ENCODE data around the gene MPPED1. TPM values are rescaled to one million over a fixed set of nuclear protein-coding genes. Genes with fewer than 3 reads are reported as not detected.

MPPED1 gene
- polyA plus RNA-seq, 1 donor, result 0.61 TPM

DNA sequence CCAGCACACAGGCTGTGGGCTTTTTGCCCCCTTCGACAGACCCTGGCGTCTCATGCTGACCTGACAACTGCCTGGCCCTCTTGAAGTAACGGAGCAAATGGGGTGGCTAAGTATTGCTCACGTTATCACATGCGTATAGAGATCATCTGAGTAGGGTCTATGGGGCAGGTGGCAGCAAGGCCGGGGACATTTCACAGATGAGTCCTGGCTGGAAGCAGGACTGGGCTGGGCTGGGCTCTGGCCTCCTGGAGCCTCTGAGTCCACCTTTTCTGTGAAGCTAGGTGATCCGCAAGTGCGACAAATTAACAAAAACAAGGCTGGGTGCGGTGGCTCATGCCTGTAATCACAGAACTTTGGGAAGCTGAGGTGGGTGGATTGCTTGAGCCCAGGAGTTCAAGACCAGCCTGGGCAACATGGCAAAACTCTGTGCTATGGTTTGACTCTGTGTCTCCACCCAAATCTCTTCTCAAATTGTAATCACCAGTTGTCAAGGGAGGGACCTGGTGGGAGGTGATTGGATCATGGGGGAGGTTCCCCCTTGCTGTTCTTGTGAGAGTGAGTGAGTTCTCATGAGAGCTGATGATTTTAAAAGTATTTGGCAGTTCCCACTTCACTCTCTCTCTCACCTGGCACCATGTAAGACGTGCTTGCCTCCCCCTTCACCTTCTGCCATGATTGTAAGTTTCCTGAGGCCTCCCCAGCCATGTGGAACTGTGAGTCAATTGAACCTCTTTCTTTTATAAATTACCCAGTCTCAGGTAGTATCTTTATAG, 122.0 kb downstream of the MPPED1 start:
- Histone ChIP-seq H3K27ac (ENCODE audit: low read length) (no peak overlapping the region), H3K9me3 (ENCODE audit: control insufficient read depth, low read depth, low read length) (no peaks in the 10 kb centered on the region), H3K4me3 (ENCODE audit: low read length) (no peak overlapping the region), H3K4me1 (ENCODE audit: control insufficient read depth, insufficient read depth, low read length) (no peaks in the 10 kb centered on the region), H3K36me3 (ENCODE audit: control insufficient read depth, insufficient read depth, low read length) (no peaks in the 10 kb centered on the region), H3K27me3 (ENCODE audit: control insufficient read depth, insufficient read depth, low read length) (no peaks in the 10 kb centered on the region)
- no CpG with 5 or more reads among the region's 10 CpGs for WGBS (ENCODE audit: insufficient coverage, low lambda C conversion rate)
- no peak for DNase-seq

DNA sequence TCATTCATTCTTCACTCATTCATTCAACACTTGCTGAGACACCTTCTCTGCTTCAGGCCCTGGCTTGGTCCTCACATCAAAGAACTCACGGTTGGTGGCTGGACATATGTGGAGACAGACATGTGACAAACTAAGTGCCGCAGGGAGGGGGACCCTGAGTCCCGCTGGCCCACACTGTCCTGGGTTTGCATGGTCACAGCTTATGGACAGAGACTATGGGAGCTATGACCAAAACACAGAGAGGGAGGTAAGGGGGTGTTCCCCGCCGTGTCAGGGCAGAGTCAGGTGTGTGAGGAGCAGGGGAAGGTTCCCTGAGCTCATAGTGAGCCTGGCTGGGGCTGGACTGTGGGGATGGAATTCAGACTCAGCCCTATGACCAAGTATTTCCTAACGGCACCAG, 123.1 kb downstream of the MPPED1 start:
- Histone ChIP-seq H3K4me1 (ENCODE audit: control insufficient read depth, insufficient read depth, low read length) (no peaks in the 10 kb centered on the region), H3K36me3 (ENCODE audit: control insufficient read depth, insufficient read depth, low read length) (no peaks in the 10 kb centered on the region), H3K4me3 (ENCODE audit: low read length) (no peak overlapping the region), H3K9me3 (ENCODE audit: control insufficient read depth, low read depth, low read length) (no peaks in the 10 kb centered on the region), H3K27me3 (ENCODE audit: control insufficient read depth, insufficient read depth, low read length) (no peaks in the 10 kb centered on the region), H3K27ac (ENCODE audit: low read length) (no peak overlapping the region)
- no CpG with 5 or more reads among the region's 6 CpGs for WGBS (ENCODE audit: insufficient coverage, low lambda C conversion rate)
- DNase-seq, result no peak

DNA sequence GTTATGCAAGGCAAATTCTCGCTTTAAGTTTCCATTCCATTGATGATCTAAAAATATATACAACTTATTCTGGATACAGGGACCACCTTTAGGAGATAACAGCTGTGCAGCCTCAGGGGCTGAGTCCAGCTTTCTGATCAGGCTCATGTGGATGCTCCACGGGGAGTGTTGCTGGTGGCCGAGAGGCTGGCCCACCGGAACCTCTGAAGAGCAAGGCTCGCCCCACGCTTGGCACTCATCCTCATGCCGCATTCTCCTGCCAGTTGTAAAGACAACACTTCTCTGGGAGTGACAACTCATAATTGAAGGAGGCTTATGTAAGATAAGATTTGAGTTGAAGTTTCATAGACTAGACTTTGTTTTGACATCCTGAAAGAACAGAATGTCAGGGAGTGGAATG, 123.5 kb downstream of the MPPED1 start:
- no peak overlapping the region for H3K27ac ChIP-seq (ENCODE audit: low read length)
- no peak overlapping the region for H3K4me3 ChIP-seq (ENCODE audit: low read length)
- DNase-seq, result no peak
- no peaks in the 10 kb centered on the region for H3K4me1 ChIP-seq (ENCODE audit: control insufficient read depth, insufficient read depth, low read length)
- H3K9me3 ChIP-seq (ENCODE audit: control insufficient read depth, low read depth, low read length), result no peaks in the 10 kb centered on the region
- H3K27me3 ChIP-seq (ENCODE audit: control insufficient read depth, insufficient read depth, low read length), result no peaks in the 10 kb centered on the region
- no peaks in the 10 kb centered on the region for H3K36me3 ChIP-seq (ENCODE audit: control insufficient read depth, insufficient read depth, low read length)
- no CpG with 5 or more reads among the region's 7 CpGs for WGBS (ENCODE audit: insufficient coverage, low lambda C conversion rate)

DNA sequence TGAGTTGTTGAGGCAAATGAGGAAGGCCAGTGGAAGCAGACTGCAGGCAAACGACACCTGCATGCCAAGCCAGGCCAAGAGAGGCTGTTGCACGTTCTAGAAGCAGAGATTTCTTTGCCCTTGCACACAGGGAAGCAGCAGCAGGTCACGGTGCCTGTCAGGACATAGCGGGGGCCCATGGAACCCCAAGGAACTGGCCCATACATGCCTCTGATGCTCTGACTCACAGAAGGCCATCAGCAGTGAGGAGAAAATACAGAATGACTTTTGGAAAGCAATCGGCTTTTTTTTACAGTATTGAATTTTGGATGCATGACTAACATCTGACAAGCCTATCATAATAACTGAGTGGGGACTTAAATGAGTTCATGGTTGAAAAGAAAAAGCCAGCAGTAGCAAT, 123.9 kb downstream of the MPPED1 start:
- Histone ChIP-seq H3K36me3 (ENCODE audit: control insufficient read depth, insufficient read depth, low read length) (no peaks in the 10 kb centered on the region), H3K4me3 (ENCODE audit: low read length) (no peak overlapping the region), H3K4me1 (ENCODE audit: control insufficient read depth, insufficient read depth, low read length) (no peaks in the 10 kb centered on the region), H3K27ac (ENCODE audit: low read length) (no peak overlapping the region), H3K9me3 (ENCODE audit: control insufficient read depth, low read depth, low read length) (no peaks in the 10 kb centered on the region), H3K27me3 (ENCODE audit: control insufficient read depth, insufficient read depth, low read length) (no peaks in the 10 kb centered on the region)
- no CpG with 5 or more reads among the region's 5 CpGs for WGBS (ENCODE audit: insufficient coverage, low lambda C conversion rate)
- DNase-seq, result no peak

DNA sequence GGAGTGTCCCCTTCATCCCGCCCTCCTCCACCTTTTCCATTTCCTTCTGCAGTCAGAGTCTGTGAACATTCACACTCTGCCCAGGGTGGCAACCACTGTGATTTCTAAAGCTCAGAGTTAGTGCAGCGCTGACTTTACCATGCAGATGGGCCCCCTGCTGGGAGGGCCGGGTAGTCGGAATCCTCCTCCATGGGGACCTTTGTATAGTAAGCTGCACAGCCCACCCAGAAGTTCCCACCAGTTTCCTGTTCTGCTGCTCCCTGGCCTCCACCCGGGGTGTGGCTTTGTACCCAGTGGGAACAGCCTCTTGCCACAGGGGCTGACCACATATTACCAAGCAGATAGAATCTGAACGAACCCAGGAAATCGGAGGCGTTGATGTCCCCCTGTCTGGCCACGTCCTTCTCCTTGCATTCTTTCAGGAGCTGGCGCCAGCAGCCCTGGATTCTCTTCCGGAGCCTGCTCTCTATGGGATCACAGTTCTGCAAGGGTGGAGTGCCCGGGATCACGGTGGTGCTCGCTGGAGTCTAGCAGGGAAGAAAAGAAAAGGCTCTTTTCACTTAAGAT, 125.3 kb downstream of the MPPED1 start:
- Histone ChIP-seq H3K36me3 (ENCODE audit: control insufficient read depth, insufficient read depth, low read length) (no peaks in the 10 kb centered on the region), H3K27ac (ENCODE audit: low read length) (no peak overlapping the region), H3K4me1 (ENCODE audit: control insufficient read depth, insufficient read depth, low read length) (no peaks in the 10 kb centered on the region), H3K27me3 (ENCODE audit: control insufficient read depth, insufficient read depth, low read length) (no peaks in the 10 kb centered on the region), H3K9me3 (ENCODE audit: control insufficient read depth, low read depth, low read length) (no peaks in the 10 kb centered on the region), H3K4me3 (ENCODE audit: low read length) (no peak overlapping the region)
- 100% methylated on average over 2 of the region's 14 CpGs for WGBS (ENCODE audit: insufficient coverage, low lambda C conversion rate)
- no peak for DNase-seq

DNA sequence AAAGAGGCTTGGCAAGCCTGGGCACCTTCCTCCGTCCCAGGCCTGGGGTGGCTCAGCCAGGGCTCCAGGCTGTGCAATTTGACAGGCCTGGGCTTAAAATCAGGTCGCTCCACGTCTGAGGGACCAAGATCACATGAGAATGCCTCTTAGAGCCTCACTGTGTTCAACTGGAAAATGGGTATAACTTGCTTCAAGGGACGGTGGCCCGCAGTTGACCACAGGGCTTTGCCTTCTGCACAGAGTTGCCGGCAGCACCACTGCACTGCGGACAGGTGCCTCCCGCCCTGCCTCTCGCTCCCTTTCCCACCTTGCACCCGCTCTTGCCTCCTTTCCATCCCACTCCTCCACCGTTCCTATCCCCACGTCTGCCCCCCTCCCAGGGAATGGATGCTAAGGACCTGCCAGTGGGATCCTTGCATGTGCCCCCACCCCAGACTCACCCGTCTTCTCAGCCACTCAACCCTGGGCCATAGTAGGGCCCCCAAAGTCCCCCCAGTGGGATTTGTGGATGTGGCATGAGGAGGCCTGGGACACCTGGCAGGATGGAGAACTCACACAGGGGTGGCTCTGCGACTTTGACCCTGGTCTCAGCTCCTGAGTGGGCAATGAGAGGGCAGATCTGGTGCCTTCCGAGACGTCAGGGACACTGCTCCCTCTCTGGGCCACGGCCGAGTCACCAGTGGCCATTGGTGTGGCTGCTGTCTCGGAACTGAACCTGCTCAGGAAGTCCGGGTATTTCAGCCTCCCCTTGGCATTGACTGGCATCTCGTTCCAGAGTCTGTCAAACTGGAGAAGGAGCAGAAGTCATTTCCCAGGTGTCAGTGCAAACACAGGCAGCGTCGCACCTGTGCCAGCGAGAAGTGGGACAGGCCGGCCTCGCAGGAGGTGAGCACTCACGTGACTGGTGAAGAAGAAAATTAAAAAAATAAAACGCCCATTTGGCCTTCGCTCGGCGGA, 128.0 kb downstream of the MPPED1 start:
- no peak overlapping the region for H3K27ac ChIP-seq (ENCODE audit: low read length)
- no peaks in the 10 kb centered on the region for H3K9me3 ChIP-seq (ENCODE audit: control insufficient read depth, low read depth, low read length)
- H3K4me1 ChIP-seq (ENCODE audit: control insufficient read depth, insufficient read depth, low read length), result no peaks in the 10 kb centered on the region
- WGBS (ENCODE audit: insufficient coverage, low lambda C conversion rate), result 100% methylated on average over 2 of the region's 31 CpGs
- H3K36me3 ChIP-seq (ENCODE audit: control insufficient read depth, insufficient read depth, low read length), result no peaks in the 10 kb centered on the region
- H3K27me3 ChIP-seq (ENCODE audit: control insufficient read depth, insufficient read depth, low read length), result no peaks in the 10 kb centered on the region
- no peak overlapping the region for H3K4me3 ChIP-seq (ENCODE audit: low read length)
- no peak for DNase-seq

DNA sequence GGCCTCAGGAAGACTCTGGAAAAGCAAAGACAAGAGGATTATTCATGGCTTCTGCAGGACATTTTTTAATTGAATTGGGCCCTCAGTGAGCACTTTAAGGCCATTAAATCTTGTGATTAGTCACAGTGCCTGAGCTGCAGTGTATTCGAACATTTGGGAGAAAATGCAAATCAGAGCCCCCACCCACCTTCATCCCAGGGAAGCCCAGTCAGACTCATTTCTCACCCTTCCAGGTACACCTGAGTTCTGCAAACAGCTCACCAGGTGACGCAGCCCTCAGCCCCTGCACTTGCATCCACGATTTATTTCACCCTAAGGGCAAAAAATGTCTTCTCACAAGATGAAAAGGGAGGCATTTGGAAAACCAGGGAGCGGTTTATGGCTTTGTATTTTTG, 128.7 kb downstream of the MPPED1 start:
- Histone ChIP-seq H3K36me3 (ENCODE audit: control insufficient read depth, insufficient read depth, low read length) (no peaks in the 10 kb centered on the region), H3K27me3 (ENCODE audit: control insufficient read depth, insufficient read depth, low read length) (no peaks in the 10 kb centered on the region), H3K4me3 (ENCODE audit: low read length) (no peak overlapping the region), H3K4me1 (ENCODE audit: control insufficient read depth, insufficient read depth, low read length) (no peaks in the 10 kb centered on the region), H3K9me3 (ENCODE audit: control insufficient read depth, low read depth, low read length) (no peaks in the 10 kb centered on the region), H3K27ac (ENCODE audit: low read length) (no peak overlapping the region)
- no peak for DNase-seq
- 100% methylated on average over 1 of the region's 4 CpGs for WGBS (ENCODE audit: insufficient coverage, low lambda C conversion rate)

DNA sequence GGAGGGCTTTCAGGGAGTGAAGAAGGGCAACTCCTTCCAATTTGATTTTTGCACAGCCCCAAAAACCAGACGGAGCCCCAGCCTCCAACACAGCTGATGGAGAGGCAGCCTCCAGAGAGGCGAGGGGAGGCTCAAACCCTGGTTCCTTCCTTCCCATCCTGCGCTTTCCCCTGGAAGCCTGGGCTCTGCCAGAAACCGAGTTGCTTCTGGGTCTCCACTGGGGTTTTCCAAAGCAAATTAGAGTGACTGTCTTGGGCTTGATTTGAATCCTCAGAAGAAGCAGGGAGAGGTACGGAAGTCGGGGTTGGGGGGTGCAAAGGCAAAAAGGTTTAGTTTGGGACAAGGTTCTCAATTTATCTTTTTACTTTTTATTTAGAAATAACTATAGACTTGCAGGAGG, 129.2 kb downstream of the MPPED1 start:
- no peaks in the 10 kb centered on the region for H3K9me3 ChIP-seq (ENCODE audit: control insufficient read depth, low read depth, low read length)
- no CpG with 5 or more reads among the region's 6 CpGs for WGBS (ENCODE audit: insufficient coverage, low lambda C conversion rate)
- no peak overlapping the region for H3K27ac ChIP-seq (ENCODE audit: low read length)
- H3K4me1 ChIP-seq (ENCODE audit: control insufficient read depth, insufficient read depth, low read length), result no peaks in the 10 kb centered on the region
- H3K4me3 ChIP-seq (ENCODE audit: low read length), result no peak overlapping the region
- H3K27me3 ChIP-seq (ENCODE audit: control insufficient read depth, insufficient read depth, low read length), result no peaks in the 10 kb centered on the region
- no peaks in the 10 kb centered on the region for H3K36me3 ChIP-seq (ENCODE audit: control insufficient read depth, insufficient read depth, low read length)
- no peak for DNase-seq

DNA sequence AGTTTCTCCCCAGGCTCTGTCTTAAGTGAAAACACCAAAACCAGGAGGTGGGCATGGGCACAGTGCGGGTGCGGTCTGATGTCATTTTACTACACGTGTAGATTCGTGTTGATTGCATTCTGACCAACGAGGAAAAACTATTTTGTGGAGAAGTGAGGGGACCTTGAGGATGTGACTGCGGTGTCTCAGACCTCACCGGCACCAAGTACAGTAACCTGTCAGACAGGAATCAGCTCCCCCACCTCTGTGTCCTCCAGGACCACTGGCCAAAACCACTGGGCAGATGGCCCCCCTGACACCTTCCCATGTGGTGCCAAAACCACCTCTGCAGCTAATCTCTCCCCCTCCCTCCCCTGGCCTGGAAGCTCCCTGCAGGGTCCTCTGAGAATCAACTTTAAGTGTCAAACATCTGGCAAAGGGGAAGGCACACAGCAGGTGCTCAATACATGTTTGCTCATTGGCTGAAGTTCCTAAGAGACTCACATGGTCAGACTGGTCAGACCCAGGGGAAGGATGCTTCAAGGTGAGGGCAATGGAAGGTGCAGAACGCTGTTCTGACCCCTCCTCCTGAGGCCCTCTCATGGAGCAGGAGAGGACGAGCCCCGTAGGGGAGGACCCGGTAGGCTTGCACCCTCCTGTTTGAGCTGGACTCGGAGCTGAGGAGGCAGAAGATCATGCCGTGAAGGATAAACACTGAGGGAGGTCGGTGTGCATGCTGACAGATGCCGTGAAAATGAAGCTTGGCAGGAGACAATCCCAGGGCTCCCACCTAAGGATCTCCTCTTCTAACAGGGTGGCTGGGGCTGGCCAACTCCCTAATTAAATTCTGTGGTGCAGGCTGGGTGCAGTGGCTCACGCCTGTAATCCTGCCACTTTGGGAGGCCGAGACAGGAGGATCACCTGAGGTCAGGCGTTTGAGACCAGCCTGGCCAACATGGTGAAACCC, 129.9 kb downstream of the MPPED1 start:
- Histone ChIP-seq H3K9me3 (ENCODE audit: control insufficient read depth, low read depth, low read length) (no peaks in the 10 kb centered on the region), H3K4me3 (ENCODE audit: low read length) (no peak overlapping the region)

More for the DNA sequence above, 129.9 kb downstream of the MPPED1 start:
- Histone ChIP-seq H3K36me3 (ENCODE audit: control insufficient read depth, insufficient read depth, low read length) (no peaks in the 10 kb centered on the region), H3K27ac (ENCODE audit: low read length) (no peak overlapping the region), H3K27me3 (ENCODE audit: control insufficient read depth, insufficient read depth, low read length) (no peaks in the 10 kb centered on the region), H3K4me1 (ENCODE audit: control insufficient read depth, insufficient read depth, low read length) (no peaks in the 10 kb centered on the region)
- no peak for DNase-seq
- WGBS (ENCODE audit: insufficient coverage, low lambda C conversion rate), result 90% methylated on average over 2 of the region's 18 CpGs

Data from large intestine (tissue), 3 donors.